Stimulated activated CD4-positive, alpha-beta T cell treated with anti-CD3 and anti-CD28 coated beads, Interleukin-12 subunit alpha, Interleukin-12 subunit beta, amount 100 ng/mL, for 48 hours (primary cell): ENCODE measurements around the gene RFX7.
"Not testable (repeated sequence)": the region's sequence is repeated elsewhere in the genome, so short reads cannot be mapped to it uniquely, and the experiment has no call there.

Experiments
- DNase-seq, 3 donors: peaks; one replicate each; pipeline ENCODE4 v3.0.0-alpha.2; 2020; ENCODE audit warnings: low read depth in 2 of 3, low spot score in 1 of 3

Gene RFX7

GRCh38 chr15:56207711-56208110, 36.0 kb downstream of the RFX7 start:
- no peak for DNase-seq

- DNase-seq, result no peak
Observed at GRCh38 chr15:56207092-56207491, 36.6 kb downstream of the RFX7 start.

- DNase-seq, result no peak
Observed at GRCh38 chr15:56205061-56205876, 38.4 kb downstream of the RFX7 start.

GRCh38 chr15:56203312-56203922, 40.3 kb downstream of the RFX7 start:
- DNase-seq, result not testable (repeated sequence)

- no peak for DNase-seq
Observed at GRCh38 chr15:56202701-56203100, 41.0 kb downstream of the RFX7 start.

- no peak for DNase-seq
Observed at GRCh38 chr15:56199038-56199437, 44.6 kb downstream of the RFX7 start.

- DNase-seq, result no peak
Observed at GRCh38 chr15:56194035-56194434, 49.6 kb downstream of the RFX7 start.

- no peak for DNase-seq
Observed at GRCh38 chr15:56192659-56193442, 50.8 kb downstream of the RFX7 start.

- DNase-seq, result no peak
Observed at GRCh38 chr15:56187665-56188064, 56.0 kb downstream of the RFX7 start.

GRCh38 chr15:56185980-56186379, 57.7 kb downstream of the RFX7 start:
- no peak for DNase-seq

- DNase-seq, result no peak
Observed at GRCh38 chr15:56184516-56184915, 59.2 kb downstream of the RFX7 start.

- DNase-seq, result no peak
Observed at GRCh38 chr15:56180851-56181250, 62.8 kb downstream of the RFX7 start.

GRCh38 chr15:56176996-56177395, 66.7 kb downstream of the RFX7 start:
- DNase-seq, result no peak

- DNase-seq, result no peak
Observed at GRCh38 chr15:56175788-56176187, 67.9 kb downstream of the RFX7 start.

GRCh38 chr15:56174649-56175048, 69.0 kb downstream of the RFX7 start:
- no peak for DNase-seq

GRCh38 chr15:56168394-56168793, 75.3 kb downstream of the RFX7 start:
- DNase-seq, result no peak

- DNase-seq, result no peak
Observed at GRCh38 chr15:56165234-56165633, 78.4 kb downstream of the RFX7 start.

- DNase-seq, result no peak
Observed at GRCh38 chr15:56160966-56161365, 82.7 kb downstream of the RFX7 start.

- no peak for DNase-seq
Observed at GRCh38 chr15:56156877-56157276, 86.8 kb downstream of the RFX7 start.

GRCh38 chr15:56155278-56155677, 88.4 kb downstream of the RFX7 start:
- DNase-seq, result not testable (repeated sequence)

GRCh38 chr15:56154768-56155167, 88.9 kb downstream of the RFX7 start:
- DNase-seq, result not testable (repeated sequence)

- DNase-seq, result no peak
Observed at GRCh38 chr15:56150204-56150603, 93.5 kb downstream of the RFX7 start.
